NCI-H460 (cell line): ENCODE data around the gene PAK1. TPM values are rescaled to one million over a fixed set of nuclear protein-coding genes. Genes with fewer than 3 reads are reported as not detected.

Experiments used
- total RNA-seq: library from RNA; depleted of rRNA; stranded (reverse); fragments of >200 nt; shearing (Covaris generic); gene quantifications from 2 replicates; pipeline ENCODE4 v1.2.3, GENCODE V29; 2014; rRNA removed

The PAK1 gene
- total RNA-seq, 1 experiment from 2014 or later: 18.4 TPM

Other genes starting within 250 kb of the PAK1 start
- not detected in 2 replicates for gene GDPD4, start 172.4 kb downstream of the PAK1 start, total RNA-seq
- 0.52 and 0.63 TPM in 2 replicates for gene AQP11, start 115.9 kb upstream of the PAK1 start, total RNA-seq
- 242 and 245 TPM in 2 replicates for gene CLNS1A, start 163.7 kb upstream of the PAK1 start, total RNA-seq